Stomach (tissue), 4 donors: ENCODE measurements around the gene CUEDC2.

Experiments
- EP300 ChIP-seq: sonication (generic); formaldehyde crosslinking; IDR thresholded peaks from one replicate; pipeline ENCODE4 v1.6.1; 2017; ENCODE audit warnings: antibody characterized with exemption
- TF ChIP-seq, protein P1 (sequence below), 7 experiments: fragments of 450-650 bp in 4 of 7; fragments of 200-600 bp in 3 of 7; sonication (generic) in 3 of 7; IDR thresholded peaks; one replicate each; pipeline ENCODE4 v1.5.1; 2016 to 2019; ENCODE audit warnings: antibody characterized with exemption in 7 of 7, control low read depth in 2 of 7, mild to moderate bottlenecking in 1 of 7

- TF ChIP-seq, protein P1, sequence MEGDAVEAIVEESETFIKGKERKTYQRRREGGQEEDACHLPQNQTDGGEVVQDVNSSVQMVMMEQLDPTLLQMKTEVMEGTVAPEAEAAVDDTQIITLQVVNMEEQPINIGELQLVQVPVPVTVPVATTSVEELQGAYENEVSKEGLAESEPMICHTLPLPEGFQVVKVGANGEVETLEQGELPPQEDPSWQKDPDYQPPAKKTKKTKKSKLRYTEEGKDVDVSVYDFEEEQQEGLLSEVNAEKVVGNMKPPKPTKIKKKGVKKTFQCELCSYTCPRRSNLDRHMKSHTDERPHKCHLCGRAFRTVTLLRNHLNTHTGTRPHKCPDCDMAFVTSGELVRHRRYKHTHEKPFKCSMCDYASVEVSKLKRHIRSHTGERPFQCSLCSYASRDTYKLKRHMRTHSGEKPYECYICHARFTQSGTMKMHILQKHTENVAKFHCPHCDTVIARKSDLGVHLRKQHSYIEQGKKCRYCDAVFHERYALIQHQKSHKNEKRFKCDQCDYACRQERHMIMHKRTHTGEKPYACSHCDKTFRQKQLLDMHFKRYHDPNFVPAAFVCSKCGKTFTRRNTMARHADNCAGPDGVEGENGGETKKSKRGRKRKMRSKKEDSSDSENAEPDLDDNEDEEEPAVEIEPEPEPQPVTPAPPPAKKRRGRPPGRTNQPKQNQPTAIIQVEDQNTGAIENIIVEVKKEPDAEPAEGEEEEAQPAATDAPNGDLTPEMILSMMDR (IDR thresholded peaks at IDR 0.05), result no peak
- TF ChIP-seq EP300, result no peak
Observed at GRCh38 chr10:102375867-102376266, 56.5 kb downstream of the CUEDC2 start.
